ENCODE data around the gene CDON. TPM values are rescaled to one million over a fixed set of nuclear protein-coding genes. Genes with fewer than 3 reads are reported as not detected.

Gene CDON
- total RNA-seq, 4 donors from 2014 or later: 14.2 to 40.9 (median 29.1) TPM

DNA sequence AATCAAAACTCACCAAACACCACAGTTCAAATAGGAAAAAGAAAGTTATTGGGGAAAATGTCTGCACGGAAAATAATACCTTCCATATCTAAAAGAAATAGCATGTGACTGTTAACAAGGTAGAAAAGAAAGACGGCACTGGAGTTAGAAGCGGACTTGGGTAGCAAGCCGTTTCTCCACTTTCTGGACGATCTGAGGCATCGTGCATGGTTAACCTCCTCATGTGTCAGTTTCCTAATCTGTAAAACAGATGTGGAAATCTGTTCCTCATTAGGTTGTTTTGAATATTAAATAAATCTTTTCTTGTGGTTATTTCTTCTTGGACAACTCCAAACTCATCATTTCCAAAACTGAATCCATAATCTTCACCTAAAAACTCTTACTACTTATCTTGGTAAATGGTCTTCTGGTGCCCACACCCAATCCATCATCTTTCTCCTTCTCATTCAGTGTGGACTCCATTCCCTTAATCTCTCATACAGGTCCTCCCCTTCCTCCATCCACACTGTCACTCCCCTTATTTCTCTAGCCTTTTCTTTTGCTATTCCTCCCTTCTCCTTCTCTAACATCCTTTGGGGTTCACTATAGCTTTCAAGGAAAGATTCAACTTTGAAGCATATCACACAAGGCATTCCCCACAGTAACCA lies 63.3 kb downstream of the CDON start:
- WGBS, 2 donors (ENCODE audit: low coverage in 1 of 2): 60 to 76% methylated on average over 6 of the region's 6 CpGs
- Histone ChIP-seq H3K27me3 (no peaks in the 10 kb centered on the region), H3K36me3 (peaks cover 0 to 84% of the 10 kb centered on the region in 2 donors), H3K4me1 (no peaks in the 10 kb centered on the region), H3K4me3 (no peak overlapping the region), H3K27ac (no peak overlapping the region), H3K9me3 (no peaks in the 10 kb centered on the region)
- TF ChIP-seq EP300 (IDR thresholded peaks at IDR 0.05) (no peak), POLR2AphosphoS5 (IDR thresholded peaks at IDR 0.05) (no peak)
- TF ChIP-seq, protein P1, sequence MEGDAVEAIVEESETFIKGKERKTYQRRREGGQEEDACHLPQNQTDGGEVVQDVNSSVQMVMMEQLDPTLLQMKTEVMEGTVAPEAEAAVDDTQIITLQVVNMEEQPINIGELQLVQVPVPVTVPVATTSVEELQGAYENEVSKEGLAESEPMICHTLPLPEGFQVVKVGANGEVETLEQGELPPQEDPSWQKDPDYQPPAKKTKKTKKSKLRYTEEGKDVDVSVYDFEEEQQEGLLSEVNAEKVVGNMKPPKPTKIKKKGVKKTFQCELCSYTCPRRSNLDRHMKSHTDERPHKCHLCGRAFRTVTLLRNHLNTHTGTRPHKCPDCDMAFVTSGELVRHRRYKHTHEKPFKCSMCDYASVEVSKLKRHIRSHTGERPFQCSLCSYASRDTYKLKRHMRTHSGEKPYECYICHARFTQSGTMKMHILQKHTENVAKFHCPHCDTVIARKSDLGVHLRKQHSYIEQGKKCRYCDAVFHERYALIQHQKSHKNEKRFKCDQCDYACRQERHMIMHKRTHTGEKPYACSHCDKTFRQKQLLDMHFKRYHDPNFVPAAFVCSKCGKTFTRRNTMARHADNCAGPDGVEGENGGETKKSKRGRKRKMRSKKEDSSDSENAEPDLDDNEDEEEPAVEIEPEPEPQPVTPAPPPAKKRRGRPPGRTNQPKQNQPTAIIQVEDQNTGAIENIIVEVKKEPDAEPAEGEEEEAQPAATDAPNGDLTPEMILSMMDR (IDR thresholded peaks at IDR 0.05): no peak
- ATAC-seq: peak; percentile 57

DNA sequence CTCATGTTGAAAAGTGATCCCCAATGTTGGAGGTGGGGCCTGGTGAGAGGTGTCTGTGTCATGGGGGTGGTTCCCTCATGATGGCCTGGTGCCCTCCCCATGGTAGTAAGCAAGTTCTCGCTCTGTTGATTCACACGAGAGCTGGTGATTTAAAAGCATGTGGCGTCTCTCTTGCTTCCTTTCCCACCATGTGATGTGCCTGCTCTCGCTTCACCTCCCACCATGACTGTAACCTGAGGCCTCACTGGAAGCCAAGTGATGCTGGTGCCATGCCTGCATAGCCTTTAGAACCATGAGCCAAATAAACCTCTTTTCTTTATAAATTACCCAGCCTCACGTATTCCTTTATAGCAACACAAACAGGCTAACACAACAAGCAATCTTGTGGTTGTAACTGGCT lies 64.4 kb downstream of the CDON start:
- Histone ChIP-seq H3K27me3 (no peaks in the 10 kb centered on the region), H3K4me1 (no peaks in the 10 kb centered on the region), H3K36me3 (peaks cover 0 to 84% of the 10 kb centered on the region in 2 donors), H3K4me3 (no peak overlapping the region), H3K27ac (peak overlapping the region in 1 of 4 donors; percentile 14), H3K9me3 (no peaks in the 10 kb centered on the region)
- ATAC-seq: no peak
- WGBS, 2 donors (ENCODE audit: low coverage in 1 of 2): 92 to 100% methylated on average over 2 to 4 of the region's 5 CpGs
- no peak for TF ChIP-seq EP300 (IDR thresholded peaks at IDR 0.05)
- TF ChIP-seq, protein P1 (IDR thresholded peaks at IDR 0.05): no peak
- no peak for TF ChIP-seq POLR2AphosphoS5 (IDR thresholded peaks at IDR 0.05)
- no peak for TF ChIP-seq POLR2A (IDR thresholded peaks at IDR 0.05)

DNA sequence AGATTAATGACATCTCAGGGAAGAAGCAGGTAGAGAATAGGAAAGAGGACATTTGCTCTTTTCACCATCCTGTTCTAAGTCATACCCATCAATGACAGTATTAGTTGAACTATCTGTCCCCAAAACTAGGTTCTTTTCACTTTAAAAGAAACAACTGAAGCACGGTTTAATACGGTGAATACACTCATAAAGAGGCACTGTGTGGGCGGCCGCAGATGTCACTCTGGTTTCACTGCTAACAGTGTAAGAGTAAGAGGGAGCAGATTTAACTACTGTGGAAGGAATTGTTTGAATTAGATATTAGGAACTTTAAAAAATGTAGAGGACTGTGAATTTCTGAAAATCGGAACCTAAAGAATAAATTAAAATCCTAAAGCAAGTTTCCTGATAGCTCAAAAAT lies 67.4 kb downstream of the CDON start:
- ATAC-seq: no peak
- H3K36me3 ChIP-seq: peaks cover 0 to 75% of the 10 kb centered on the region in 2 donors
- H3K27ac ChIP-seq: no peak overlapping the region
- H3K4me1 ChIP-seq: peaks cover 0 to 4% (median 2%) of the 10 kb centered on the region in 3 donors
- no peak overlapping the region for H3K4me3 ChIP-seq
- H3K27me3 ChIP-seq: no peaks in the 10 kb centered on the region
- WGBS, 2 donors (ENCODE audit: low coverage in 1 of 2): 60 to 79% methylated on average over 3 to 5 of the region's 5 CpGs
- TF ChIP-seq POLR2A (IDR thresholded peaks at IDR 0.05): no peak
- H3K9me3 ChIP-seq: no peaks in the 10 kb centered on the region

DNA sequence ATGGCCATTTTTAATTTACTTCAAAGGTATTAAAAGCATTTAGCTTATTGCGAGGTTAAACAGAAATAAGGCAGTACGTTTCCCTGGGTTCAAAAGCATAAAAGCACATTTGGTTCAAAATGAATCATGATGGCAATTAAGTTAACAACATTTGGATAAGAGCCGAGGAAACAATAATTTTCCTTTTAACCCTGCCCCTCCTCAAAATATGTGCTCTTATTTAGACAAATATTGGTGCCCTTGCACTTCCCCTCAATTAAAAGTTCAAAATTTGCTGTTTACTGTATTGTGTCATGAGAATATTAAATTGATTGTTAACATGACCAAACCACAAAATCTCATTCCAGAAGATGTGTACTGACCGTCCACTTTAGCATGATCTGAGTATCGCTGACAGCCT lies 68.2 kb downstream of the CDON start:
- H3K4me3 ChIP-seq: no peak overlapping the region
- H3K4me1 ChIP-seq: peaks cover 0 to 10% (median 4%) of the 10 kb centered on the region in 3 donors
- 68 to 88% methylated on average over 3 of the region's 5 CpGs for WGBS, 2 donors (ENCODE audit: low coverage in 1 of 2)
- peaks cover 0 to 67% of the 10 kb centered on the region in 2 donors for H3K36me3 ChIP-seq
- H3K9me3 ChIP-seq: no peaks in the 10 kb centered on the region
- ATAC-seq: no peak
- no peak overlapping the region for H3K27ac ChIP-seq
- no peaks in the 10 kb centered on the region for H3K27me3 ChIP-seq
- TF ChIP-seq POLR2A (IDR thresholded peaks at IDR 0.05): no peak

DNA sequence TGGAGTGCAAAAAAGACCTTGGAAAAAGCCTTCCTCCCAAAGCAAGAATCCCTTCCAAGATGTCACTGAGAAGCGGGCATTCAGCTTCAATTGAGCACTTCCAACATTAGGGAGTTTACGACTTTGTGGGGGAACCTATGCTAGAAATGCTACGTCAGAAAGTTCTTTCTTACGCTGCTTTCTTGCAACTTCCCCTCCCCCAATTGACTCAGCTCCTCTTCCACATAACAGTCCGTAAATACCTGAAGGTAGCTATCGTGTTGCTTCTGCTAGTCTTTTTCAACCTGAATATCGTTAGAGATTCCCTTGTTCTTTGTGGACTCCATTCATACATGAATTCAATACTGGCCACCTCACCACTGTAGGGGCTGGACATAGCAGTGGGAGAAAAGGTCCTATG lies 69.8 kb downstream of the CDON start:
- H3K27ac ChIP-seq: no peak overlapping the region
- peaks cover 0 to 65% of the 10 kb centered on the region in 2 donors for H3K36me3 ChIP-seq
- 87 to 94% methylated on average over 7 of the region's 7 CpGs for WGBS, 2 donors (ENCODE audit: low coverage in 1 of 2)
- no peak overlapping the region for H3K4me3 ChIP-seq
- no peaks in the 10 kb centered on the region for H3K9me3 ChIP-seq
- no peak for ATAC-seq
- TF ChIP-seq POLR2AphosphoS5 (IDR thresholded peaks at IDR 0.05) (no peak), POLR2A (IDR thresholded peaks at IDR 0.05) (no peak), EP300 (IDR thresholded peaks at IDR 0.05) (no peak)
- TF ChIP-seq, protein P1 (IDR thresholded peaks at IDR 0.05): no peak
- H3K4me1 ChIP-seq: peaks cover 0 to 11% (median 4%) of the 10 kb centered on the region in 3 donors
- no peaks in the 10 kb centered on the region for H3K27me3 ChIP-seq

DNA sequence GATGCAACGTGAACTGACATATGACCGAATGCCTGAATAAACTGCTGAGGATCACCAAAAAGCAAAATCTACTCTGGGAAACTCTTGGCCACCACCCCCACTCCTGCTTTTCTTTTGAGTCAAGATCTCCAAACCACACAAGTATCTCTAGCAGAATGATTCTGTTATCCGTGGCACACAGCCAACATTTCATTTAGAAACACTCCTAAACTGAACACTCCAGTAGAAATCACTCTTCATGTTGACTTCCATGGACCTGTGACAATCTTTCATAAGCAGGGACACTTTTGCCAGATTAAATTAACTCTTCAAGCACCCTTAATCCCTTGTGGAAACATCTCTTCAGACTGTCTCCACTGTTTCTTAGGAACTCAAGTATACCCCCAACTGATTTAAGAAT lies 72.4 kb downstream of the CDON start:
- H3K27me3 ChIP-seq: no peaks in the 10 kb centered on the region
- H3K4me3 ChIP-seq: no peak overlapping the region
- H3K4me1 ChIP-seq: peaks cover 0 to 11% (median 4%) of the 10 kb centered on the region in 3 donors
- H3K36me3 ChIP-seq: peaks cover 0 to 51% of the 10 kb centered on the region in 2 donors
- H3K27ac ChIP-seq: peak overlapping the region in 3 of 4 donors; percentile 2 to 50 (median 6)
- H3K9me3 ChIP-seq: no peaks in the 10 kb centered on the region
- ATAC-seq: peak; percentile 48
- WGBS, 2 donors (ENCODE audit: low coverage in 1 of 2): 22 to 38% methylated on average over 2 to 3 of the region's 3 CpGs
- TF ChIP-seq POLR2A (IDR thresholded peaks at IDR 0.05): no peak
- TF ChIP-seq, protein P1 (IDR thresholded peaks at IDR 0.05): no peak
- TF ChIP-seq POLR2AphosphoS5 (IDR thresholded peaks at IDR 0.05): no peak
- TF ChIP-seq EP300 (IDR thresholded peaks at IDR 0.05): no peak
